Measurements from ENCODE around the gene ZNF322.

GRCh38 chr6:26651133-26651781, 8.3 kb downstream of the ZNF322 start:
- TF ChIP-seq POLR2A (IDR thresholded peaks at IDR 0.05; ENCODE audit: low read length) (no peak), GATA1 (IDR thresholded peaks at IDR 0.05; ENCODE audit: low read depth, low read length) (no peak)

Measured in erythroblast (primary cell).